GF-D8 (cell line): ENCODE data around the gene IDH3G.

ENCODE experiments used
- DNase-seq: peaks from one replicate; lab custom pipeline; 2025; lab: John Stamatoyannopoulos, UW

Gene IDH3G

DNA sequence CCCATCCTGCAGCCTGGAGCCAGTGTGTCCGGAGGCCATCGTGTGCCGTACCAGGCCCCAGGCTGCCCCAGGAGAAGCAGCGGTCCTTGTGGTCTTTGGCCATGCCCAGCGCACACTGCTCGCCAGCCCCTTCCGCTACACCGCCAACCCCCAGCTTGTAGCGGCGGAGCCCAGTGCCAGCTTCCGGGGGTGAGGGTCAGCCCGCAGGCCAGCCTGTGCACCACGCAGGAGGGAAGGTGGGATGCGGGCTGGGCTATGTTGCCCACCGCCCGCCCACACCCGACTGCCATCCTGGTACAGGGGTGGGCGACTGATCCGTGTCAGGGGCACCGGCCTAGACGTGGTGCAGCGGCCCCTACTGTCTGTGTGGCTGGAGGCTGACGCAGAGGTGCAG, 21.0 kb downstream of the IDH3G start:
- no peak for DNase-seq

DNA sequence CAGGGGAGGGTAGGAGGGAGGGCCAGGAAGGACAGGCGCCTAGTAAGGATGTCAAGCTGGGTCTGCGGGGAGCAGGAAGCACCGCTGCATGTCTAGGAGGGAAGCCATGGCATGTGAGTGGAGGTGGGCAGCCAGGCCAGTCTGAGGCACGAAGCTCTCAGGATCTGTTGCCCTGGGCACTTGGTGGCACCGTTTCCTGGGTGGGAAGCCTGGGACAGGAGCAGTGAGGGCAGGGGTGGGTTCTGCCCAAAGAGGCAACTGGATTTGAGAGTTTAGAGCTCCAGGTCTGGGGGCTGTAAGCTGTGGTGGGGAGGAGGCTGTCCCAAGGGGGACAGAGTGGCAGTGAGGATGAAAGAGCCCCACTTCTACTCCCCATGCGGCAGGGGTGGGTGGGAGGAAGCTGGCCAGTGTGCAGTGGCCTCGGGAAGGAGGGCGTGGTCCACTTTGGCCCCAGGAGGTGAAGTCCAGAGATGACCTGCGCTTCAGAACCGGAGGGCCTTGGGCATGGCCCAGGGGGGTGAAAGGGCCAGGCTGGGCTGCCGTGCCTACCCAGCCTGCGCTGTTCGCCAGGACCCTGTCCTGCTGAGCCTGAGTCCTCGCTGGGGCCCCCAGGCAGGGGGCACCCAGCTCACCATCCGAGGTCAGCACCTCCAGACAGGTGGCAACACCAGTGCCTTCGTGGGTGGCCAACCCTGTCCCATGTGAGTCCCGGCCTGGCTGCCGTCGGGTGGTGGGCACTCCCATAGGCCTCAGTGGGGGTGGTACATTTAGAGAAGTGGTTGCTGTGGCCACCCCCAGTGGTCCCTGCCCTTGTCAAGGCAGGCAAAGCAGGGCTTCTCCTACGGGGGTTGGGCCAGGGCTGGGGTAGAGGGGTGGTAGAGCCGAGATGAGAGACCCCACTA, 21.6 kb downstream of the IDH3G start:
- DNase-seq = no peak

DNA sequence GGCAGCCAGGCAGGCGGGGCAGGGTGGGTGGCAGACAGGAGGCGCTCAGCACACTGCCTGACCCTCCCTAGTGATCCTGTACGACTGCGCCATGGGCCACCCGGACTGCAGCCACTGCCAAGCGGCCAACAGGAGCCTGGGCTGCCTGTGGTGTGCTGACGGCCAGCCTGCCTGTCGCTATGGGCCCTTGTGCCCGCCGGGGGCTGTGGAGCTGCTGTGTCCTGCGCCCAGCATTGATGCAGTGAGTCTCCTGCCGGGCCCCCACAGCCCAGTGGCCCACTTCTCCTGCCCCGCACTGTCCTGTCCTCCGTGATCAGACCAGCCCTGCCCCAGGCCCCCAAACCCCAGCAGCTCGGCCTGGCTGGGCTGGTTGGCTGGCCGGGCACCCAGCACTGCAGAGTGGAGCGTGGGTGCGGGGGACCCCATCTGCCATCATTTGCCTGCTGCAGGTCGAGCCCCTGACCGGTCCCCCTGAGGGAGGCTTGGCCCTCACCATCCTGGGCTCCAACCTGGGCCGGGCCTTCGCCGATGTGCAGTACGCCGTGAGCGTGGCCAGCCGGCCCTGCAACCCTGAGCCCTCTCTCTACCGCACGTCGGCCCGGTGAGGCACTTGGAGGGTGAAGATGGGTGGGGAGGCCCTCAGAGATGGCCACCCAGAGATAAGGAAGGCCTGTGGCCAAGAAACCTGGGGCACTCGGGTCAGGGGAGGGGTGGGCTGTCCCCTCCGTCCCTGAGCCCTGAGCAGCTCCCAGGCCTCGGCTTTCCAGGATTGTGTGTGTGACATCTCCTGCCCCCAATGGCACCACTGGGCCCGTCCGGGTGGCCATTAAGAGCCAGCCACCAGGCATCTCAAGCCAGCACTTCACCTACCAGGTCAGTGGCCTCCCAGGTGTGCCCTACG, 22.5 kb downstream of the IDH3G start:
- DNase-seq = no peak

DNA sequence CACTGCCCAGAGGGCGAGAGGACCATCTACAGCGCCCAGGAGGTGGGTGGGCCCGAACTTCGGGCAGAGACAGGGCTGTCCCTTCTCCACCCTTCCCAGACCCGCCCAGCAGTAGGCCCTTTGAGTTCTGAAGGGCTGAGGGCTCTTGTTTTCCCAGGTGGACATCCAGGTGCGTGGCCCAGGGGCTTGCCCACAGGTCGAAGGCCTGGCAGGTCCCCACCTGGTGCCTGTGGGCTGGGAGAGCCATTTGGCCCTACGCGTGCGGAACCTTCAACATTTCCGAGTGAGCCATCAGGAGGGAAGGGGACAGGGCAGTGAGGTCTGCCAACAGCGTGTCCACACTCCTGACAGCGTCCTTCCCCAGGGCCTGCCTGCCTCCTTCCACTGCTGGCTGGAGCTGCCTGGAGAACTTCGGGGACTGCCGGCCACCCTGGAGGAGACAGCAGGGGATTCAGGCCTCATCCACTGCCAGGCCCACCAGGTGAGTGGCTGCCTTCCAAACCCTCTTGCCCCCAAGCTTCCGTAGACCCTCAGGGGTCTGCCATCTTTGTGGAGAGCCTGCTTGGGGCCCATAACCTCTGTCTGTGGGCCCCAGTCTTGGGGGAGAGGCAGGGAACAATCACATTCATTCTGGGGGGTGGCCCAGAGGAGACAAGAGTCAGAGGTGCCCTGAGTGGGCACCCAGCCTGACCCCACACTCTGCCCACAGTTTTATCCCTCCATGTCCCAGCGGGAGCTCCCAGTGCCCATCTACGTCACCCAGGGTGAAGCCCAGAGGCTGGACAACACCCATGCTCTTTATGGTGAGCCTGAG, 23.4 kb downstream of the IDH3G start:
- DNase-seq = no peak

DNA sequence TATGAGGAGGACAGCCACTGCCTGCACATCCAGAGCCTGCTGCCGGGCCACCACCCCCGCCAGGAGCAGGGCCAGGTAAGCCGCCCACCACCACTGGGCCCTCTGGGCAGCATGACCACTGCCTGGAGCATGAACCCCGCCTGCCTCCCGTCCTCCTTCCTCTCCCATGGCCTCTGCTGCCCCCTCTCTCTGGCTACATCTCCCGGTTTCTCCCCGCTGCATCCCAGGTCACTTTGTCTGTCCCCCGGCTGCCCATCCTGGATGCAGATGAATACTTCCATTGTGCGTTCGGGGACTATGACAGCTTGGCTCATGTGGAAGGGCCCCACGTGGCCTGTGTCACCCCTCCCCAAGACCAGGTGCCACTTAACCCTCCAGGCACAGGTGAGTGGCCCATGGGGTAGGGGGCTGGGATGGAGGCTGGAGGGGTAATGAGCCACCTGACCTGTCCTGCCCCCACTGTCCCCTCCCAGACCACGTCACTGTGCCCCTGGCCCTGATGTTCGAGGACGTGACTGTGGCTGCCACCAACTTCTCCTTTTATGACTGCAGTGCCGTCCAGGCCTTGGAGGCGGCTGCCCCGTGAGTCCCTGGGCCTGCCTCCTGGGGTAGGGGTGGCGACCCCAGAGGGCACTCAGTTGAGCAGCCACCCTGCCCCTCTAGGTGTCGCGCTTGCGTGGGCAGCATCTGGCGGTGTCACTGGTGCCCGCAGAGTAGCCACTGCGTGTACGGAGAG, 24.1 kb downstream of the IDH3G start:
- no peak for DNase-seq

DNA sequence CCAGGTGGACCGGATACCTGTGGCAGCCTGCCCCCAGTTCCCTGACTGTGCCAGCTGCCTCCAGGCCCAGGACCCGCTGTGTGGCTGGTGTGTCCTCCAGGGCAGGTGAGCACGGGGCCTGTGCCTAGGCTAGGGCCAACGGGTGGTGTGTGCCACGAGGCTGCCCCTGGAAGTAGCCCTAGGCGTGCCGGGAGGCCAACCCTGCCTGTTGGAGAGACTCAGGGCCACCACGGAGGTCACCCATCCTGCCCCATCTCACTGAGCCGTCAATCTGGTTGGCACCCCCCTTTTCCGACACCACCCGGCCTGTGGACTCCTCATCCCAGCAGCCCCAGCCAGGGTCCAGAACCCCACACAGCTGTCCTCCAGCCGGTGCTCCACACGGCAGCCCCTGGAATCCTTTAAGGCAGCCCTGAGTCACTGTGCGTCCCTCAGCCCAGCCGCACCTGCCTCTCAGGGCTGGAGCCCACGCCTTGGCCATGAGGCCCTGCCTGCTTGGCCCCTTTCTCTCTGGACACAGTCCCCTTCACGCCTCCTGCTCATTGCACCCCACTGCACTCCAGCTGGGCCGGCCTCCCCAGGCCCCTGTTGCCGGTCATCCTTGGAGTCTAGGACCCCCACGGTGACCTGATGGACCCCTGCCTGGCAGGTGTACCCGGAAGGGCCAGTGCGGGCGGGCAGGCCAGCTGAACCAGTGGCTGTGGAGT, 24.9 kb downstream of the IDH3G start:
- DNase-seq = no peak

DNA sequence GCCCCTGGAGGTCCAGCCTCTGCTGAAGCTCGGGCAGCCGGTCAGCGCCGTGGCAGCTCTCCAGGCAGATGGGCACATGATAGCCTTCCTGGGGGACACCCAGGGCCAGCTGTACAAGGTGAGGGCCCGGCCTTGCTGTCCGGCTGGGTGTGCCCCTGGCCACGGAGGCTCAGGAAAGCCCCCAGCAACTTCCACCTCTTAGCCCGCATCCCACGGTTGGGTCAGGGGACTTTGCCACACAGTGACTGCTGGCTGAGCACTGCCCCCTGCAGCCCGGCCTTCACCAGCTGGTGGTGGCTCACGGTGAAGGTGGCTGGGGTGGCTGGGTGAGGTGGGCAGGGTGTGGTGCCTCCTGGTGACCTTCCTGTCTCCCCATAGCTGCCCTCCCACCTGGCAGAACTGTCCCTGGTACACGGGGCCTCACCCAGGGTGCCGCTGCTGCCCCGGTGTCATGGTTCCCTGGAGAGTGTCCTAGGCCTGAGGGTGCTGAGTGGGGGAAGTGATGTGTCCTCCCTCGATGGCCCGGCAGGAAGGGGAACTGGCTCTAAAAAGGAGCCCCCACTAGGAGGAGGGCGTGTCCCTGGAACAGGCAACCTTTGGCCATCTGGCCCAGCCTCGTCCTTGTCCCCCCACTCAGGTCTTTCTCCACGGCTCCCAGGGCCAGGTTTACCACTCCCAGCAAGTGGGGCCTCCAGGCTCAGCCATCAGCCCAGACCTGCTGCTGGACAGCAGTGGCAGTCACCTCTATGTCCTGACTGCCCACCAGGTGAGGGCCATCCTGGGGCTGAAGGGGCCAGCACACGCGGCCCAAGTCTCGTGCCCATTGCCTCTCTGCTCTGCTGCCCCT, 25.6 kb downstream of the IDH3G start:
- DNase-seq = no peak

DNA sequence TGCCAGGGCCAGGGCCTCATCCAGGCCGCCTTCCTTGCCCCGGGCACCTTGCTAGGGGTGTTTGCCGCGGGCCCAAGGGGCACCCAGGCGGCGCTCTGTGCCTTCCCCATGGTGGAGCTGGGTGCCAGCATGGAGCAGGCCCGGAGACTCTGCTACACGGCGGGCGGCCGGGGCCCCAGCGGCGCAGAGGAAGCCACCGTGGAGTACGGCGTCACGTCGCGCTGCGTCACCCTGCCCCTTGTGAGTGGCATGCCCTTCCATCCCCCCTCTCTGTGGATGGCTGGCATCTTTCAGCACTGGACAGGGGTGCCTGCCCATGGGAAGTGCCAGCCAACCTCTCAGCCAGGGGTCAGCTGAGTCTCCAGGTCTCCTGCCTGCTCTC, 26.5 kb downstream of the IDH3G start:
- no peak for DNase-seq

DNA sequence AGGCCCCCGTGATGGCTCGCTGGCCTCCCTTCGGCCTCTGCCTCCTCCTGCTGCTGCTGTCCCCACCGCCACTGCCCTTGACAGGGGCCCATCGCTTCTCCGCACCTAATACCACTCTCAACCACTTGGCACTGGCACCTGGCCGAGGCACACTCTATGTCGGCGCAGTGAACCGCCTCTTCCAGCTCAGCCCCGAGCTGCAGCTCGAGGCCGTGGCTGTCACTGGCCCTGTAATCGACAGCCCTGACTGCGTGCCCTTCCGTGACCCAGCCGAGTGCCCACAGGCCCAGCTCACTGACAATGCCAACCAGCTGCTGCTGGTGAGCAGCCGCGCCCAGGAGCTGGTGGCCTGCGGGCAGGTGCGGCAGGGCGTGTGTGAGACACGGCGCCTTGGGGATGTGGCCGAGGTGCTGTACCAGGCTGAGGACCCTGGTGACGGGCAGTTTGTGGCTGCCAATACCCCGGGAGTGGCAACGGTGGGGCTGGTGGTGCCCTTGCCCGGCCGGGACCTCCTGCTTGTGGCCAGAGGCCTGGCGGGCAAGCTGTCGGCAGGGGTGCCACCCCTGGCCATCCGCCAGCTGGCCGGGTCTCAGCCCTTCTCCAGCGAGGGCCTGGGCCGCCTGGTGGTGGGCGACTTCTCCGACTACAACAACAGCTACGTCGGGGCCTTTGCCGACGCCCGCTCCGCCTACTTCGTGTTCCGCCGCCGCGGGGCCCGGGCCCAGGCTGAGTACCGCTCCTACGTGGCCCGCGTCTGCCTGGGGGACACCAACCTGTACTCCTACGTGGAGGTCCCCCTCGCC, 27.1 kb downstream of the IDH3G start:
- no peak for DNase-seq

DNA sequence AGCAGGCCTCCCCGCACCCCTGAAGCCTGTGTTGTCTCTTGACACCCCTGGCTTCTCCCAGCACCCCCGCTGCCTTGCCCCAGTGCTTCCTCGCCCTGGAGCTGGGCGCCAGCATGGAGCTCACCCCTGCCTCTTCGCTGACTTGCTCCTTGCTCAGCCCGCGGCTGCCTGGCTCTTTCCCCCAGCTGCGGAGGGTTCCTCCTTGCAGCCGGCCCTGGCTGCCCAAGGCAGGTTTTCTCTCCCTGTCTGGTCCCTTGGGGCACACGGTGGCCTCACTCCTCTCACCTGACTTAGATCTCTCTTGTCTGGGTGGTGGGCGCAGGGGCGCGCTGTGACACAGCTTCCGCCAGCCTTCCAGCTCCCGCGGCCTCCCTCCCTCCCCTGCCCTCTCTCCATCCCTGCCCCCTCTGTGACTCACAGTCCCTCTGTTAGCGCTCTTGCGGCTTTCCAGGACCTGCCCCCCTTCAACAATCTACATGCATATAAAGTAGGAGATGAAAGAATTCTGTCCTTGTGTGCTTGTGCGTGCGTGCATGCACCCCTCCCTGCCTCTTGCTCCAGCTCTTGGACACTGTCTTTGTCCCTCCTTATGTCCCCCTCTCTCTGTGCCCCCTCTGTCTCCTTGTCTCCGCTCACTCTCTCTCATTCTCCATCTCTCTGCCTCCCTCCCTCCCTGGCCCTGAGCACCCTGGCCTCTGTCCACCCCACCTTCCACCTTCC, 27.9 kb downstream of the IDH3G start:
- no peak for DNase-seq

DNA sequence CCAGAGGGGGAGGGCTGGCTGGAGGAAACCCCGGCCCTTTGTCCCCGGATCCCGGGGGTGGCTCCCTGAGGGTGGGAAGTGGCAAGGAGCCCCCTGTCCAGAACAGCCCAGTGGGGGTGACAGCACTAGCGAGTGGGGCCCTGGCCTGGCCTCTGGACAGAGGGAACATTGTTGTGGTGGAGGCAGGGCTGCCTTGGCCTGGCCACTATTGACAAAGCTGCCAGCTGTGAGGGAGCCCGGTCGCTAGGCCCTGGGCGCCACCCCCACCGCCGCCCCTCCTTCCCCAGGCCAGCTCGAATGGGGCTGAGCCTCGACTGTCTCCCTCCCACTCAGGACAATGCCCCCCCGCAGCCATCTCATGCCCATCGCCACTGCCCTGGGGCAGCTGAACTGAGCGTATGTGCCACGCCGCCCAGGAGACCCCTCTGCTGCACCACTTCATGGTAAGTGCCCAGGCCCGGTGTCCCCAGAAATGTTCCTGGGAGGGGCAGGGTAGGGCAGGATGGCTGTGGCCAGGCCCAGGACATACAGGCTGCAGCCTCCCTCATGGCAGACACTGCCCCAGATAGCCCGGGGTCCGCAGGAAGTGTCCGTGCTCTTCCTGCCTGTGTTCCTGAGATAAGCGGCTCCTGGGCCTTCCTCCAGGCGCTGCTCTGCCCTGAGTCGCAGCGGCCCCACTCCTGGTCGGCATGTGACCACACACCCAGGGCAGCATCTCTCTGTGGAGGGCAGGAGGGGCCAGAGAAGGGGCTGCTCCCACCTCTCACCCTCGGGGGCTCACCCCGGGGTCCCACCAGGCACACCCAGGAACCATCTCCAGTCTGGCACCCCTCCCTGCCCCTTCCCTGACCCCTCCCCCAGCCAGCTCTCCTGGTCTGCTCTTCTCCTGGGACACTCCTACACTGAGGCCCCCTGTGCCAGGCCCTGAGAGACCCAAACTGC, 28.8 kb downstream of the IDH3G start:
- DNase-seq = no peak

DNA sequence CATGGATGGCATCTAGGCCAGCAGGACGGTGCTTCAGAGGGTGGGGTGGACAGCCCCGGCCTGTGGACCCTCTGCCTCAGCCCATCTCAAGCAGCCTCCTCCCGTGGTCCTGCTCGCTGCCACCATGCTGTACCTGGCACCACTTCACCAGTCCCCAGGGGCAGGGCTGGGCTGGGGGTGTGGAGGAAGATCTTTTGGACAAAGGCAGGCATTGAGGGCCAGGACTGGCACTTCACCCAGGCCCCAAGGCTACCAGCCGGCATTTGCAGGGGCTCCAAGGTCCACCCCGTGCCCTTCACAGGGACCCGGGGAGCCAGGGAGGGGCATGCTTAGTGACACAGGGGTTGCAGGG, 29.4 kb downstream of the IDH3G start:
- DNase-seq = no peak

DNA sequence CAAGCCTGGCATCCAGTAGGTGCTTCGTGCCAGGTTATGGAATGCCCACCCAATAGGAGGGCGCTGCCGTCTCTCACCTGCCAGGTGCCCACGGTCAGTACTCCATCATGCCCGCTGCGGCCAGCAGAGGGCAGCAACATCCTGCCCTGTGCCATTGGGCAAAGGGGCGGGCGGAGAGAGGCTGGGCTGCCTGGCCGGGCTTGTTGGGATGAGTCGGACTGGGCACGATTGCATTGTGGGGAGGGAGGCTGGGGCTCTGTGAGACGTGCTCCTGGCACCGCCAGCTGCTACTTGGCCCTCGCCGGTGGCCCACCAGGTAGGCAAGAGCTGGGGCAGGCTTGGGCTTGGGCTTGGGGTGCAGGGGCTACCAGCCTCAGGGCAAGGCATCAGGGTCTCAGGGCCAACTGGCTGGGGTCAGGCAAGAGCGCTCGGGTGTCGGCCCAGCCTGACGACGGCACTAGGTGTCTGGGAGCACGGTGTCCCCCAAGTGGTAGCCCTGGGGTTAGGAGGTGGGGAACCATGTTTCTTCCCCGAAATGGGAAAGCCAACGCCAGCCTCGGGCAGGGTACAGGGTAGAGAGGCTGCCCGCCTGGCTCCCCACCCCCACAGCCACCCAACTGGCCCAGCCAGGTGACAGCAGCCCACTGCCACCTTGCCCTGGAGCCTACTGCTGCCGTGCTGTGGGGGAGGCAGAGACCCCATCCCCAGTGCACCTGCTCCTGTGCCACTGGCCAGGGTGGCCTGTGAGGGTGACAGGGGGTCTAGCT, 30.0 kb downstream of the IDH3G start, which contains the start of gene PLXNB3:
TSS of gene PLXNB3 (plus strand) at position 261 of the 767 bp plus-strand sequence. CDS start 1,287 bp downstream, outside the sequence.
- DNase-seq = no peak

DNA sequence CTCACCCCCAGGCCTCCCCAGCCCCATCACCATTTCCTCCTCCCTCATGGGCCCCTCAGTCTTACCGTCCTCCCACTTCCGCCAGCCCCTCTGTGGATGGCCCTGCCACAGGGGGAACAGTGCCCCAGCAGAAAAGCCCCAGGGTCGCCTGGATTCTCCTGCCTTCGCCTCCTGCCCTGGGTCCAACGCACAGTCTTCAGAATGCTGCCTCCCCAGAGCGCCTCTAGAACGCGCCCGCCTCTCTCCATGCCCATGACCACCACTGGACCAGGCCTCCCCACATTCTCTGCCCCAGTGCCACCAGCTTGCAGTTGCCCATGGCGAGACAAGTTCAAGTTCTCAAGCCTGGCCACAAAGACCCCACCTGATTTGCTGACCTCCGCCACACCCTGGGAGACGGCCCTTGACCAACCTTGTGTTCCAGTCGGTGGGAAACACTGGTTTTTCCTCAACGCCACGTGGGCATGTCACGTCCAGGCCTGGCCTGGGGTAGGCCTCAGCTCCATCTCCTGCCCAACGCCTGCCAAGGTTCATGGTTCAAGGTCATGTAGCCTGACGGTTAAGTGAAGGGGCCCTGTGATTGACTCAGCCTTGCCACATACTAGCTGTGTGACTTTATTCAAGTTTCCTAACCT, 30.8 kb downstream of the IDH3G start:
- no peak for DNase-seq

DNA sequence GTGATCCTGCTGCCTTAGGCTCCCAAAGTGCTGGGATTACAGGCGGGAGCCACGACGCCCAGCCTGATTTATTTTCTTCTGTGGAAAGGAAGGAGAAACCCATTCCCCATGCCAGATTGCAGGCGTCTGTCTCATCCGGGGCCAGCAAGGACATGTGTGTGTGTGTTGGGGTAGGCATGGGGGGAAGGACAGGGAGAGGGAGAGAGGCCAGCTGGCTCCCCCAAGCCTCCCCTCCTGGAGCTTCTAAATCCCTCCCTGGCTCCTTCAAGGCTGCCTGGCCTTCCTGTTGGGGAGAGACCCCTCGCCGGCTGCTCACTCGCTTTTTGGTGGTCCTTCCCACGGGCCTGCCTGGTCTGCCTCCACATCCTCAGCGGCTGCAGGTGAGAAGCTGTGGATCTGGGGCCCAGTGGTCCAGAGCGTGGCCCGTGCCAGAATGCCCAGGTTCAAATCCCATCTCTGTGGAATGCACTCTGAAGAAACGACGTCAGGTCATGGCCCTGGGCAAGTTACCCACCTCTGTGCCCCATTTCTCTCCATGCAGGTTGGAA, 31.5 kb downstream of the IDH3G start:
- no peak for DNase-seq

DNA sequence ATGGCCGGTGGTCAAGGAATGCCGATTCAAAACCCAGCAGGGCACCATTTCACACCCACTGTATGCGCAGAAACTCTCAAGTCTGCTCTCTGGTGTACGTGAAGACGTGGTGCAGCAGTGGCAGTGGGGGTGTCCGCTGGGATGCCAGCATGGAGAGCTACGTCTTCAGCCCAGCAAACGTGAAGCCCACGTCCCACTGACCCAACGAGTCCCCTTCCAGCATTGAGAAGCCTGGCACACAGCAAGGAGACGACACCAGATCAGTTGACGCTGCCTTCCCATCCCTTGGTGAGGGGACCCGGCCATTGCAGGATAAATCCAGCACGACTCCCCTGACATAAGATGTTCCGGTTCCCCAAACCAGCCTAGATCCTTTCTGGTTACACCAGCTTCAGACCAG, 32.3 kb downstream of the IDH3G start:
- no peak for DNase-seq
